Osteocyte (in vitro differentiated cells): ENCODE data around the gene HNRNPAB. TPM values are rescaled to one million over a fixed set of nuclear protein-coding genes. Genes with fewer than 3 reads are reported as not detected.
A peak's percentile ranks its signal among the peaks of the same experiment; 100 is the strongest.

Experiments
- DNase-seq: peaks from one replicate; pipeline ENCODE4 v3.0.0; 2021; ENCODE audit warnings: mixed read lengths; ENCODE audit not compliant: unreplicated experiment; ENCODE audit errors: extremely low spot score
- H3K27ac Mint-ChIP-seq: one replicate; pipeline ENCODE4 v1.8.0; 2021; ENCODE audit warnings: mild to moderate bottlenecking, mixed read lengths; ENCODE audit not compliant: unreplicated experiment
- H3K27me3 Mint-ChIP-seq: one replicate; pipeline ENCODE4 v1.8.0; 2021; ENCODE audit warnings: mixed read lengths; ENCODE audit not compliant: unreplicated experiment
- H3K36me3 Mint-ChIP-seq: one replicate; pipeline ENCODE4 v1.8.0; 2021; ENCODE audit warnings: mixed read lengths; ENCODE audit not compliant: unreplicated experiment
- H3K4me1 Mint-ChIP-seq: one replicate; pipeline ENCODE4 v1.8.0; 2021; ENCODE audit warnings: mixed read lengths; ENCODE audit not compliant: unreplicated experiment
- H3K4me3 Mint-ChIP-seq: one replicate; pipeline ENCODE4 v1.8.0; 2021; ENCODE audit warnings: mild to moderate bottlenecking, moderate library complexity, mixed read lengths; ENCODE audit not compliant: unreplicated experiment
- H3K9me3 Mint-ChIP-seq: one replicate; pipeline ENCODE4 v1.8.0; 2021; ENCODE audit warnings: mixed read lengths; ENCODE audit not compliant: unreplicated experiment
- CTCF ChIP-seq: fragments of 200-600 bp; sonication (generic); IDR thresholded peaks from 2 replicates; pipeline ENCODE4 v1.5.0; 2021; ENCODE audit warnings: antibody characterized with exemption, mild to moderate bottlenecking, moderate library complexity
- total RNA-seq: library from RNA; stranded (reverse); gene quantifications from 2 replicates; pipeline ENCODE4 v1.2.1, GENCODE V29; 2021

HNRNPAB gene
- total RNA-seq, 1 donor from 2014 or later: 131 TPM

DNA sequence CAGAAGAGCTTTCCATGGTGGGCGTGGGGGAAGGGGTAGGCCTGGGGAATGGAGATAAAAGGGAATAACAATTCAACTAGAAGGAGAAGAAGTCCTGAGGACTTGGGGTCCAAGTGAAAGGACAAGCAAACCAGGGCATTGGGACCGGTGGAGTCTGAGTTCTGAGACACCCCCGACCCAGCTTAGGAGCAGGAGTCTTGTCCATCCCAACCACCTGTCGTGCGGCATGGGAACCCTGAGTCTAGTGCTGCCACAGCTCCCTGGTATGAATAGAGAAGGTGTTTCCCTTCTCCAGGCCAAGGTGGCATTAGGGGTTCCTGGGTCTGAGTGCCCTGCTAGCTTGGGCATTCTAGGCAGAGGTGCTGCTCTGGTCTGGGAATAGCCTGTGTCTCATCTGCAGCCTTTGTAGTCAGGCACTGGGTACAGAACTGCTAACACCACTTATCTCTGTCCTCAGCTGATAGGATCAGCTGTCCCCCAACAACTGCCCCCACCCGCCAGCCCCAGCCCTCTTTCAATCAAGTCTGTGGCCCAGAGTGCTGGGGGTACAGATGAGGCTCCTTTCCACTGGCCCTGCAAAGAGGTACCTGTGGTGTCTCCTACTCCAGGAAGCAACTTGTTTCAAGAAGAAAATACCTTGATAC lies 9.9 kb downstream of the HNRNPAB start:
- Mint-ChIP-seq H3K27ac (peak overlapping the region; percentile 57), H3K9me3 (no peaks in the 10 kb centered on the region), H3K27me3 (no peaks in the 10 kb centered on the region), H3K36me3 (peaks cover 31% of the 10 kb centered on the region), H3K4me3 (no peak overlapping the region), H3K4me1 (peaks cover 6% of the 10 kb centered on the region)
- TF ChIP-seq CTCF: no peak
- no peak for DNase-seq

DNA sequence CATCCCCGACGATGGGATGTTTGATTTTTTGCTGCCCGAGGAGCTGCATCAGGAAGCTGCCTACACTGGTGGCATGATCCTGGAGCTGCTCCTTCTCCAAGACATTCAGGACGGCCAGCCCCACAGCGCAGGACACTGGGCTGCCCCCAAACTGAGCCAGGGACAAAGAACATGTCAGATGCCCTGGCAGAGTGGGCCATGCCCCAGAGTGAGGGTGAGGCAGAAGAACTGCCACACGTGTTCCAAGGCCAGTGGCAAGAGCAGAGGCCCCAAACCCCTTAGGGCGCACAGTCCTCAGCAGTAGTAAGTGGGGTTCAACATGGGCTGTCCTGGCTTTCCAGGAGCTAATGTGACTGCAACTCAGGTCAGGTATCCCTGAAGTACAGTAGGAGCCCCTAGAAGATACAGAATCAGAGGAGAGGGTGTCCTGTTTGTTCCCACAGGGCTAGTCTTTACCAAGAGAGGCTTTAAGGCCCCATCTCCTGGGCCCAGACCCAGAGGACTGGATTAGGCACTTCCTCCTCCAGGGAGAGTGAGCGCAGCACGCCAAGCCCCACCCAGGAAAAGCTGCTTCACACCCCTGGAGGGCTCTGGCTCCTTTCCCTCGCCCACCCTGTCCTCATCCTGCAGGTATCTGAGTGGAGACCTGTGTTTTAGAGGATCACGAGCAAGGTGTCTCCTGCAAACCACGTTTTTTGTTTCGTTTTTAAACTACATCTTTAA lies 11.1 kb downstream of the HNRNPAB start:
- TF ChIP-seq CTCF: no peak
- Mint-ChIP-seq H3K9me3 (no peaks in the 10 kb centered on the region), H3K4me3 (no peak overlapping the region), H3K27ac (no peak overlapping the region), H3K4me1 (peaks cover 6% of the 10 kb centered on the region), H3K36me3 (peaks cover 21% of the 10 kb centered on the region), H3K27me3 (no peaks in the 10 kb centered on the region)
- no peak for DNase-seq

- Mint-ChIP-seq H3K27ac (no peak overlapping the region), H3K36me3 (peaks cover 16% of the 10 kb centered on the region), H3K9me3 (no peaks in the 10 kb centered on the region), H3K27me3 (no peaks in the 10 kb centered on the region), H3K4me3 (no peak overlapping the region), H3K4me1 (peaks cover 6% of the 10 kb centered on the region)
- TF ChIP-seq CTCF: no peak
- DNase-seq: no peak
Measured at GRCh38 chr5:178216088-178216534, 11.8 kb downstream of the HNRNPAB start.

- Mint-ChIP-seq H3K9me3 (no peaks in the 10 kb centered on the region), H3K4me1 (peaks cover 6% of the 10 kb centered on the region), H3K4me3 (no peak overlapping the region), H3K27ac (no peak overlapping the region), H3K36me3 (peaks cover 12% of the 10 kb centered on the region), H3K27me3 (no peaks in the 10 kb centered on the region)
- no peak for TF ChIP-seq CTCF
- no peak for DNase-seq
Measured at GRCh38 chr5:178216779-178217178, 12.4 kb downstream of the HNRNPAB start.

DNA sequence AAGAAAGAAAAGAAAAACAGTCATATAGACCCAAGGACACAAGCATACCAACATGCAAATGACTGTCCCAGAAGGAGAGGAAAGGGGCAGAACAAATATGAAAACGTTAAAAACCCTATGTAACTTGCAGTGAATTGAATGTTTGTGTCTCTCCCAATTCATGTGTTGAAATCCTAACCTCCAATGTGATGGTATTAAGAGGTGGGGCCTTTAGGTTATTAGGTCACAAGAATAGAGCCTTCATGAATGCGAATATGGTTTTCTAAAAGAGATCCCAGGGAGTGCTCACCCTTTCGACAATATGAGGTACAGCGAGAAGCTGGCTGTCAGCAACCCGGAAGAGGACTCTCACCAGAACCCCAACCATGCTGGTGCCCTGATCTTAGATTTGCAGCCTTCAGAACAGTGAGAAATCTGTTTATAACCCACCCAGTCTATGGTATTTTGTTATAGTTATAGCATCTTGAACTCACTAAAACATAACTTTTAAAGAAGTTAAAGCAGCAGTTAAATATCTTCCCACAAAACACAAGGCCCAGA lies 14.0 kb downstream of the HNRNPAB start:
- no peak for TF ChIP-seq CTCF
- Mint-ChIP-seq H3K4me3 (no peak overlapping the region), H3K27ac (peak overlapping the region; percentile 45), H3K9me3 (no peaks in the 10 kb centered on the region), H3K36me3 (peaks cover 10% of the 10 kb centered on the region), H3K4me1 (peaks cover 6% of the 10 kb centered on the region), H3K27me3 (no peaks in the 10 kb centered on the region)
- DNase-seq: no peak
